Astrocyte (in vitro differentiated cells and primary cell): Measurements from ENCODE around the gene CERCAM. TPM values are rescaled to one million over a fixed set of nuclear protein-coding genes. Genes with fewer than 3 reads are reported as not detected.

ENCODE experiments used
- DNase-seq: peaks from one replicate; pipeline ENCODE4 v3.0.0-alpha.2; 2010; ENCODE audit warnings: low read depth
- FAIRE-seq: peaks from 2 replicates; lab custom pipeline; 2011; peaks lifted over from hg19 to GRCh38; lab: Jason Lieb, UNC
- H2AFZ ChIP-seq: 2 replicates; pipeline ENCODE4 v1.6.0; 2012; ENCODE audit warnings: low read depth, low read length, inconsistent platforms
- H3K27ac ChIP-seq: 2 replicates; pipeline ENCODE4 v1.5.1; 2011; ENCODE audit warnings: low read depth, low read length, inconsistent platforms
- H3K27me3 ChIP-seq: 2 replicates; pipeline ENCODE4 v1.6.0; 2011; ENCODE audit warnings: low read length, inconsistent platforms; ENCODE audit not compliant: insufficient read depth
- H3K36me3 ChIP-seq: 2 replicates; pipeline ENCODE4 v1.5.1; 2011; ENCODE audit warnings: low read length, inconsistent platforms; ENCODE audit not compliant: insufficient read depth
- H3K4me1 ChIP-seq: 2 replicates; pipeline ENCODE4 v1.5.1; 2011; ENCODE audit warnings: low read length, inconsistent platforms; ENCODE audit not compliant: insufficient read depth
- H3K4me2 ChIP-seq: 2 replicates; pipeline ENCODE4 v1.6.0; 2012; ENCODE audit warnings: low read length, inconsistent platforms
- H3K4me3 ChIP-seq: 2 replicates; pipeline ENCODE4 v1.5.1; 2011; ENCODE audit warnings: low read depth, mild to moderate bottlenecking, low read length, inconsistent platforms; ENCODE audit not compliant: insufficient read depth
- H3K79me2 ChIP-seq: 2 replicates; pipeline ENCODE4 v1.6.0; 2012; ENCODE audit warnings: mild to moderate bottlenecking, low read length, inconsistent platforms; ENCODE audit not compliant: insufficient read depth
- H3K9ac ChIP-seq: 2 replicates; pipeline ENCODE4 v1.6.0; 2012; ENCODE audit warnings: mild to moderate bottlenecking, low read length, inconsistent platforms
- H3K9me3 ChIP-seq: 2 replicates; pipeline ENCODE4 v1.5.1; 2012; ENCODE audit warnings: low read depth, mild to moderate bottlenecking, low read length, inconsistent platforms; ENCODE audit not compliant: insufficient read depth
- H4K20me1 ChIP-seq: 2 replicates; pipeline ENCODE4 v1.6.0; 2012; ENCODE audit warnings: low read length, inconsistent platforms; ENCODE audit not compliant: insufficient read depth
- H3K27ac Mint-ChIP-seq: one replicate; pipeline ENCODE4 v1.8.0; 2021; ENCODE audit warnings: mild to moderate bottlenecking, mixed read lengths; ENCODE audit not compliant: unreplicated experiment
- H3K27me3 Mint-ChIP-seq: one replicate; pipeline ENCODE4 v1.8.0; 2021; ENCODE audit warnings: low read depth, mixed read lengths; ENCODE audit not compliant: unreplicated experiment
- H3K36me3 Mint-ChIP-seq: one replicate; pipeline ENCODE4 v1.8.0; 2021; ENCODE audit warnings: low read depth, mixed read lengths; ENCODE audit not compliant: unreplicated experiment
- H3K4me1 Mint-ChIP-seq: one replicate; pipeline ENCODE4 v1.8.0; 2021; ENCODE audit warnings: low read depth, mixed read lengths; ENCODE audit not compliant: unreplicated experiment
- H3K4me3 Mint-ChIP-seq: one replicate; pipeline ENCODE4 v1.8.0; 2021; ENCODE audit warnings: mild to moderate bottlenecking, moderate library complexity, mixed read lengths; ENCODE audit not compliant: unreplicated experiment
- H3K9me3 Mint-ChIP-seq: one replicate; pipeline ENCODE4 v1.8.0; 2021; ENCODE audit warnings: mild to moderate bottlenecking, mixed read lengths; ENCODE audit not compliant: unreplicated experiment
- CTCF ChIP-seq: IDR thresholded peaks from 2 replicates; pipeline ENCODE4 v1.5.1; 2011; ENCODE audit warnings: low read depth, mild to moderate bottlenecking, inconsistent platforms, low read length, moderate library complexity; ENCODE audit not compliant: insufficient read depth
- EZH2 ChIP-seq: IDR thresholded peaks from 2 replicates; pipeline ENCODE4 v1.6.1; 2012; ENCODE audit warnings: mild to moderate bottlenecking, low read length, inconsistent platforms; ENCODE audit not compliant: insufficient read depth
- total RNA-seq: library from RNA; stranded (reverse); gene quantifications from 2 replicates; pipeline ENCODE4 v1.2.1, GENCODE V29; 2021

Gene CERCAM
- total RNA-seq, 1 donor from 2014 or later, result 66.1 TPM

- Histone ChIP-seq H3K4me1 (no peaks in the 10 kb centered on the region), H3K79me2 (no peaks in the 10 kb centered on the region), H3K9ac (no peak overlapping the region), H3K36me3 (peaks cover 3% of the 10 kb centered on the region), H4K20me1 (peaks cover 45% of the 10 kb centered on the region), H3K4me2 (no peak overlapping the region), H2AFZ (no peak overlapping the region), H3K9me3 (no peaks in the 10 kb centered on the region), H3K27me3 (peaks cover 45% of the 10 kb centered on the region), H3K27ac (no peak overlapping the region), H3K4me3 (no peak overlapping the region)
- H3K4me3 Mint-ChIP-seq, result peak overlapping the region; percentile 78
- H3K27ac Mint-ChIP-seq, result no peak overlapping the region
- peaks cover 11% of the 10 kb centered on the region for H3K36me3 Mint-ChIP-seq
- H3K27me3 Mint-ChIP-seq, result peaks cover 51% of the 10 kb centered on the region
- peaks cover 12% of the 10 kb centered on the region for H3K4me1 Mint-ChIP-seq
- TF ChIP-seq CTCF, result no peak
- TF ChIP-seq EZH2, result no peak
- FAIRE-seq, result no peak
- no peak for DNase-seq
- H3K9me3 Mint-ChIP-seq, result peaks cover 8% of the 10 kb centered on the region
Observed at GRCh38 chr9:128393970-128394369, 26.7 kb upstream of the CERCAM start.

GRCh38 chr9:128394379-128395168 lies 26.1 kb upstream of the CERCAM start:
- H3K4me2 ChIP-seq, result no peak overlapping the region
- peaks cover 8% of the 10 kb centered on the region for H3K9me3 Mint-ChIP-seq
- no peak for FAIRE-seq
- no peak for DNase-seq
- peaks cover 54% of the 10 kb centered on the region for H3K27me3 Mint-ChIP-seq
- H3K27me3 ChIP-seq, result peaks cover 45% of the 10 kb centered on the region
- peaks cover 8% of the 10 kb centered on the region for H3K36me3 Mint-ChIP-seq
- no peaks in the 10 kb centered on the region for H3K9me3 ChIP-seq
- no peaks in the 10 kb centered on the region for H3K36me3 ChIP-seq
- peaks cover 42% of the 10 kb centered on the region for H4K20me1 ChIP-seq
- no peak for TF ChIP-seq EZH2
- no peak for TF ChIP-seq CTCF
- no peaks in the 10 kb centered on the region for H3K4me1 ChIP-seq
- peak overlapping the region; percentile 78 for H3K4me3 Mint-ChIP-seq
- H3K4me3 ChIP-seq, result no peak overlapping the region
- H3K27ac Mint-ChIP-seq, result no peak overlapping the region
- peaks cover 12% of the 10 kb centered on the region for H3K4me1 Mint-ChIP-seq
- no peak overlapping the region for H3K9ac ChIP-seq
- H3K79me2 ChIP-seq, result no peaks in the 10 kb centered on the region
- H2AFZ ChIP-seq, result no peak overlapping the region
- H3K27ac ChIP-seq, result no peak overlapping the region
